Measurements from ENCODE around the gene ALCAM.
A peak's percentile ranks its signal among the peaks of the same experiment; 100 is the strongest.
"Not testable (repeated sequence)": the region's sequence is repeated elsewhere in the genome, so short reads cannot be mapped to it uniquely, and the experiment has no call there.

The ALCAM gene

DNA sequence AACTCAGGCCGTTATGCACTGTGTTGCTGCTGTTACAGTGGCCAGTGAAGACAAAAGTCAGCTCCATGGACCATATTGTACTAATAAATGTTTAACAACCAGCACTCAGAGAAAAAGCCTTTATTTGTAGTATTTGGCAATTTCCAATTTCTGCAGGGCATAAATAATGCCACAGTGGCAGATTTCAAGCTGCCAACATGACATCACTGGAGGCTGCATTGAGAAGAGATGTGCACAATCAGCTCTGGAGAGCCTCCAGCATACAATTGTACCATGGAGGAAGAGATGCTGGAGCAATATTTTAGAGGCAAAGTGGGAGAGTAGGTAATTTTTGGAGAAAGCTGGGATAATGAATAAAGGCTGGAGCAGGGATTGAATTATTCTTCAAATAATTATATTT, 9.7 kb upstream of the ALCAM start:
- no peak for DNase-seq

GRCh38 chr3:105359098-105359762, 7.5 kb upstream of the ALCAM start:
- no peak for DNase-seq

- DNase-seq: no peak
Observed at GRCh38 chr3:105360003-105360402, 6.7 kb upstream of the ALCAM start.

- no peak for DNase-seq
Observed at GRCh38 chr3:105362021-105362665, 4.6 kb upstream of the ALCAM start.

- no peak for DNase-seq
Observed at GRCh38 chr3:105364128-105364527, 2.6 kb upstream of the ALCAM start.

DNA sequence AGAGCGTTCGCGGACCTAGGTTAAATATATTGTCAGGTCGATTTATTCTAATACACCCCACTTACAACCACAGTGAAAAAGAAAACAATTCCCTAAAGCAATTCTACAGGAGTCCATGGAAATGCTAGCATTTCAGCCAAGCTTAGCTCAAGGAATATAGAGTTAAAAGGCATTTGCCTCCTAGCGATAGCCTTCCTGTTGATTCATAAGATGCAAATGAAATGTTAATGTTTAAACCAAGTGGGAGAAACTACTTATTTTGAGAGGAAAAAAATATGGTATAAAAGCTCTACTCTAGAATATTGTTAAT, 1.7 kb upstream of the ALCAM start:
- no peak for DNase-seq

GRCh38 chr3:105365391-105366325, 1.1 kb upstream of the ALCAM start:
- DNase-seq: peak in 1 of 2 experiments; percentile 15

- no peak for DNase-seq
Observed at GRCh38 chr3:105367063-105367405, 325 bp downstream of the ALCAM start.

- peak; percentile 12 to 30 for DNase-seq
Observed at GRCh38 chr3:105367406-105368213, 901 bp downstream of the ALCAM start.

DNA sequence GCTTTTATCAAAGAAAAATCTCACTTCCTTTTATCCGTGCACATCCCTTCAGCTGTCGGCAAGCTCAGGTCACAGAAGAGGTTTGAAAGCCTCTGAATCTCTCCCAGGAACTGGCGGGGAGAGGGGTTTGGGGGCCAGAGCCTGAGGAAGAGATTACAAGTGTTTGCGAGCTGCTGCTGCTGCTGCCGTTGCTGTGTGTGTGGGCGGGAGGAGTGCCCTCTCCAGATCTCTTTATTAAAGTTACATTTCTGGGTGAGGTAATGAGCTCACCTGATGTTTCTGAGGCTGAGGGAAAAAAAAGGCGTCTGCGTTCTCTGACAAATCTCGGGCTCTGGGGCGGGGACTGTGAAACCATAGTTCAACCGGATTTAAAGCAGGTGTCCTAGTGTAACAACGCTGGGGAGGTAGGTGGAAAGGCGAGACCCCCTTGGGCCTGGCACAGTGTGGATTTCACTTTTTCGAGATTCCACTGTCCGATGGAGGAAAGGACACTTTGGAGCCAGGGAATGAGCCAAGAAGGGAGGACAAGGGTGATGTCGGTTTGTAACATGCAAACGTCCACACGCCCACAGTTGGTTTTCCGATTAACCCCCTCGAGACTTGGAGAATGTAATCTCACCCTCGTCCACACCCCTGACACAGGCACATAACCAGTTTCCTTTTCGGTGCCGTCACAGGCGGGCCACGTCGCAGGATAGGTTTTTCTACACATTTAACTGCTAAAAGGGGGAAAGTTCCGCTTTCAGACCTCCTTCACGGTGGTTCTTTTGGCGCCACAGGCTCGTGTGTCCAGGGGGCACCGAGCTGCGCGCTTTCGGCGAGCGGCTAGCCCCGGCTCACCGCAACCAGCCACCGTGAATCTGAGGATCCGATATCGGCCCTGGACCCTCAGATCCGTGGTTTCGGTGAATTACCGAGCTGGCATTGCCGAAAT, 2.1 kb downstream of the ALCAM start:
- peak; percentile 73 for DNase-seq

DNA sequence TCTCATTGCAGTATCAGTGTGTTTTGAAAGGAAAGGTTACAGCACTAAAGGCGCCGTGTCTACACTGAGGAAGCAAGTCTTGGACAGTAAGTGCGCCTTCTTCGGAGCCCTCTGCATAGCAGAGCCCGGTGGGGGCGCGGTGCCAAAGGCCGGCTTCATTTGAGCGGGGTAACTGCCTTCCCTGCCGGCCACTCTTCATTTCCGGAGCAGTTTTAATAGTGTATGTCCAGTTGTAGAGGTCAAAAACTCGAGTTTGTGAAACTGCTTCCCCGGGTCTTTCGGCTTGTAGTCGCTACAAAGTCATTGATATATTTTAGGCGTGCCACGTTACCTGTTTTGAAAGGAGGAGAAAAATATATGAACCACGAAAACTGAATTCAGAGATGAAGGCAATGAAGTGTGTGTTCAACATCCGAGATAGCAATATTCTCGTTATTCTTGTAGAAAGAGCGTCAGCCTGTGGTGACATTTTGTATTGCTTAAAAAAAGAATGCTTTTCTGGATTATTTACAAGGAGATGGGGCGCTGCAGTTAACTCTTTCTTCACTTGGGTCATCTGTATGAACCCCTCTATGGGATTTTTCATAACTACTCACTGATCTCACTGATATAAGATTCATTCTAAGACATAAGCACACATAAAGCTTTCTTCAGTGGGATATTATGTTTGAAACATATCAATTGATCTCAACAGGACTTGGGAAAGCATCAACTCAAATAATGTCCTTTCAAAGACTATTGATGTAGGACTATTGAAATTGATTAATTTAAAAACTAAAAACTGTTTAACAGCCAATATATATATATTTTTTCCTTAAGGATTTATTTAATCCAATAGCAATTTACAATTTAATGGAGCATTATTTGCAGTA, 3.0 kb downstream of the ALCAM start:
- DNase-seq: peak in 1 of 2 experiments; percentile 25

DNA sequence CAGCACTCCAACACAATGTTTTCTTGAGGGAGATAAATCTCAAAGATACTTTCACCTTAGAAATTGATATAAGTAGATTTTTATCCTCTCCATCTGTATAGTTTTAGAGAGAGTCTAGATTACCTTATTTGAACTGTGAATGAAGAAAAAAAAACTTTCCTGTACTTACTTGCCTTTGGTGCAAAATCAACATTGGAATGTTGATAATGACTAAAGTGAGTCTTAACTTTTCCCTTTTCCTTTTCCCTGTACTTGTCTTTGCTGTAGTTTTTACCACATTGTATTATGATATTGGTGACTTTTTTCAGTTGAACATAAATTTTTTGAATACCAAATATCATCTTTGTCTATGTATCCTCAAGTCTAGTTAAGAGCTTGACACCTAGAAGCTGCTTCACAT, 6.7 kb downstream of the ALCAM start:
- DNase-seq: no peak

DNA sequence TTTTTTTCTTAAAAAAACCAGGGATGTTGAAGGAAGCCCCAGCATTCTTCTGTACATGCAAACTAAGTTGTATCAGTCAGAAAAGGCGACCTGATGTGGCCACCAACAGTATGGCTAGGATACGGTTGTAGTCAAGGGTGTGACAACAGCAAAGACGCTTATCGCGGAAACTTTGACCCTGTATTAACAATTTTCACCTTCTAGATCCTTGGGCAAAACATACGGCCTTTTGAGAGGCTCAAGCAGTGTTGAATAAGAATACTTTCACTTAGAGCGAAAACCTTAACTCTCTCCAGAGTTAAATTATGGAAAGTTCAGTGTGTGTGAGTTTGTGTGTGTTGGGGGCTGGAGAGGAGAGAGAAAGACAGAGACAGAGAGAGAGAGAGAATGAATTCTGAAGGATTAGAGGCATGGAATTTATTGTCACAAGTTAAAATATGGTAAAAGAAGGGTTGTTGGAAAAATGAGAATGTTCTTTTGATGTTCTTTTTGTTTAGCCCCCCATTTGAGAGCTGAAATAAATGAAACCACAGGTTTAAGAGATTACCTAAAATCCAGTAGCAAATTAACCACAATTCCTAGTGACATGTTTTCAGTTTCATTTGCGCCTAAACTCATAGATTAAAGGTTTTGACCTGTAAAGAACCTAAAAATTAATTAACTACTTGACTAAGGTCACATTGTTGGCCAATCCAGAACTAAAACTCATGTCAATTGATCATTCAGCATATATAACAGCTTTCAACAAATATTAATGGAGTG, 9.2 kb downstream of the ALCAM start:
- no peak for DNase-seq

GRCh38 chr3:105377716-105378115, 11.0 kb downstream of the ALCAM start:
- DNase-seq: no peak

DNA sequence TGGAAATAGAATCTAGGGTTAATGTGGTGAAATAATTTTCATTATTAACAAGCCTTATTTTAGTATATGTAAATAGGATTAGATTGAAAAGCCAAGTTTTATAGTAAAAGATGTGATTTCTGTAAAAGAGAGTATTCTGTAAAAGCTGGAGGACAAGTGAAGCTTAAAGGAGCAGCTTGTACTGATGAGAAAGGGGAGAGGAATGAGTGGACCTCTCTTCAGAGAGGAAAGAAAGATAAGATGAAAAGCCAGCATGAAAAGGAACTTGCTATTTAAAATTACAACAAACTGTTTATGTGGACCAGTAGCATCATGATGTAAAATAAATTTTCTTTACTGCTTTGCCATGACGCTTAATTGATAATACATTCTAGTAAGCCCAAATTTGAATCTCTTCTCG, 18.5 kb downstream of the ALCAM start:
- no peak for DNase-seq

DNA sequence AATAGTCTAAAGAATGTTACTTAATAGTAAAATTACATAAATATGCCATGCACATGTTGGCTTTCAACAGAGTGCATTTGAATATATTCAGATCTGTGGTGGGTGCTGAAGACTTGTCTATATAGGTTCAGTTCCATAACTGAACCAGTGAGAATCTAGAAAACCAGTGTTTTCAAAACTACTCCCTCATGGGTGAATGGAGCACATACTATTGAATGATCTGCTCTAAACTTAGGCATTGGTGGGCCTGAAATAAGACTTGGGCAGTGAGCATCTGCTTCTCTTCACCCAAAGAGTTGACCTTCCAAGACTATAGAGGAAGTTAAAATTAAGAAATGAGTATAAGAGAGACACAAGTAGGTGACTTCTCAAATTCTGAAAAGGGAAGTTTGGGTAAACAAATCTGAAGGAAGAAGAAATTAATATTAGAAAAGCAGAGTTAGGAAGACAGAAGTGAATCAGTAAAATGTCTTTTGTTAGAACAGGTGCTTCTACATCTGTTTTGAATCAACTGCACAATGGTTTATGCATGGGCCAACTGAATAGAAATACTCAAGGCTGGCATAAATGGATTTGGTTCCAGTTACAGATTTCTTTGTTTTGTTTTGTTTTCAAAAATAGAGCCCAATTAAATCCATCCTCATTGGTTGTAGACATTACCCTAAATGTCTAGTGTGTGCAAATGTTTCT, 19.3 kb downstream of the ALCAM start:
- DNase-seq: no peak

- no peak for DNase-seq
Observed at GRCh38 chr3:105387122-105387751, 20.5 kb downstream of the ALCAM start.

GRCh38 chr3:105388176-105388575, 21.5 kb downstream of the ALCAM start:
- no peak for DNase-seq

DNA sequence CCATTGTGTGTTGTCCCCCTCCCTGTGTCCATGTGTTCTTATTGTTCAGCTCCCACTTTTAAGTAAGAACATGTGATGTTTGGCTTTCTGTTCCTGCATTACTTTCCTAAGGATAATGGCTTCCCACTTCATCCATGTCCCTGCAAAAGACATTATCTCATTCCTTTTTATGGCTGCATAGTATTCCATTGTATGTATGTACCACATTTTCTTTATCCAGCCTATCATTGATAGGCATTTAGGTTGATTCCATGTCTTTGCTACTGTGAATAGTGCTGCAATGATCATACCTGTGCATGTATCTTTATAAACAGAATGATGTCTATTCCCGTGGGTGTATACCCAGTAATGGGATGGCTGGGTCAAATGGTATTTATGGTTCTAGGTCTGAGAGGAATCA, 23.1 kb downstream of the ALCAM start:
- not testable (repeated sequence) for DNase-seq

Measured in NCI-H187 (cell line).